CD4-positive, alpha-beta T cell treated with Interferon gamma for 1 hour (primary cell): ENCODE results near the gene NCBP1.
"Not testable (repeated sequence)": the region's sequence is repeated elsewhere in the genome, so short reads cannot be mapped to it uniquely, and the experiment has no call there.

Experiments used
- DNase-seq: peaks from one replicate; pipeline ENCODE4 v3.0.0-alpha.2; 2020

NCBP1 gene

GRCh38 chr9:97675655-97676054, 42.0 kb downstream of the NCBP1 start:
- no peak for DNase-seq

- no peak for DNase-seq
These were observed 48.6 kb downstream of the NCBP1 start for GRCh38 chr9:97682242-97682641.

DNA sequence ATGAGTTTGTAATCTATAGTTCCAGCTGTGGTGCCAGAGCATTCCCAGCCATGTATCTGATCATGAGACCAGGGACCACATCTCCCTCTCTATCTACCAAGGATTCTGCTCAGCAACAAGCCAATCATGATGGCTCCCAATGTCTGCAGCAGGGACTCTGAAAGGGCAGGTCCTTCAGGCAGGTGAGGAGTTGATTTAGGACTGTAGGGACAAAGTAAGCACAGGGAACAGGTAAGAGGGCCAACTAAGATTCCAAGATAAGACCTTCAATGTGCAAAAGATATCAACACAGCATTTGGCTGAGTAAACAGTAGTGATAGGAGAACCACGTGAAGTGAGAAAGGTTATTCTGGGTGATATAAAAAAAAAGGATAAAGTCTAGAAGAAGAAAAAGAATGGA, 55.0 kb downstream of the NCBP1 start:
- DNase-seq, result no peak

DNA sequence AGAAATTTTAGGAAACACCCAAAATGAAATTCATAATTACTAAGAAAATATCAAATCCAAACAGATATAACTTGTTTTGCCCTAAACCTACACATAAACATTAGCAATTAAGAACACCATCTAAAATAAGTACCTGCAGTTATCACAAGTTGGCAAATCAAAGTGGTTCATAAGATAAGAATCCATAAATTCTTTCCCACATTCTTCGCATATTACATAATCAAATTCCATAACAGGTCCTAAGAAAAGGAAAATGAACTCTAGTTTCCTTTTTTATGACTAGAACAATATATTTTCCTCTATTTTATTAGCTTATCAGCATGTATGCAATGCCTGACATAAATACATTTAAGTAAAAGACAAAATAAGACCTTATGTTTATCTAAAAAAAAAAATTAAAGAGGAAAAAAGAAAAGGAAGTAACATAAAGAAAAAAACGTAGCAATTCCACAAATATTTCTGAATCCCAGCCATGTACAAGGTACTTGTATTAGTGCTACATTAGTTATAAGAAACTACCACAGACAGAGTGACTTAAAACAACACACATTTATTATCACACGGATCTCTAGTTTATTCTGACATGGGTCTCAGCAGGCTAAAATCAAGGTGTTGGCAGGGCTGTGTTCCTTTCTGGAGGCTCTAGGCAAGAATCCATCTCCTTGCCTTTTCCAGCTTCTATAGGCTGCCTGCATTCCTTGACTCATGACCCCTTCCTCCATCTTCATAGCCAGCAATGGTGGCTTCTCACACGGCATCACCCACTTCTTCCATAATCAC, 56.0 kb downstream of the NCBP1 start:
- no peak for DNase-seq

- DNase-seq, result no peak
These were observed 61.1 kb downstream of the NCBP1 start for GRCh38 chr9:97694769-97695168.

DNA sequence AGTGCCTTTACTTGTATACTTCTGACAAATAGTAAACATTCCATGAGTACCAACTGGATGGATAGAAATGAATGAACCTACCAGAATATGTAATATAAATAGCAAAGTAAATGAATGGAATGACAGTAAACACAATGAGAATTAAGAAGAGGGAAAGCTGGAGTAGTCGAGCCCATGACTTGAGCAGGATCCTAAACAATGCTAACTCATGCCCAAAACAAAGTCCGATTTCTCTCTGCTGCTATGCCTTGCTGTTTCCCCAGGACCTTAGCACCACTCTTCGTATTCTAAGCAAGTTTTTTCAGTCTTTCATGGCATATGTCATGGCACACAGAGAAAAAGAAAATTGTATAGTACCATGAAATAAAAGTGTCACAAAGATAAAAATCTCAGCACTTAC, 61.8 kb downstream of the NCBP1 start:
- no peak for DNase-seq

- no peak for DNase-seq
These were observed 62.6 kb downstream of the NCBP1 start for GRCh38 chr9:97695995-97696802.

- DNase-seq, result peak; percentile 98
These were observed 63.4 kb downstream of the NCBP1 start, which contains the start of gene XPA for GRCh38 chr9:97696803-97697601. XPA (minus strand) TSS chr9:97697340; CDS start chr9:97697292, 48 bp downstream.

GRCh38 chr9:97697837-97698236, 64.2 kb downstream of the NCBP1 start:
- DNase-seq, result no peak

- no peak for DNase-seq
These were observed 65.2 kb downstream of the NCBP1 start for GRCh38 chr9:97698865-97699264.

DNA sequence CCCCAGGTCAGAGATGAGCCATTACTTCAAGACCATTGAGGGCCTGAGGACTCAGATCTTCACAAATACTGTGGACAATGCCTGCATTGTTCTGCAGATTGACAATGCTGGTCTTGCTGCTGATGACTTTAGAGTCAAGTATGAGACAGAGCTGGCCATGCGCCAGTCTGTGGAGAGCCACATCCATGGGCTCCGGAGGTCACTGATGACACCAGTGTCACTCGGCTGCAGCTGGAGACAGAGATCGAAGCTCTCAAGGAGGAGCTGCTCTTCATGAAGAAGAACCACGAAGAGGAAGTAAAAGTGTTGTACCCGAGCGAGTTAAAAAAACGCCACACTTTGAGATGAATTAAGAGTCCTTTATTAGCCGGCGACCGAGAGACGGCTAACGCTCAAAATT, 65.7 kb downstream of the NCBP1 start:
- DNase-seq, result not testable (repeated sequence)

- not testable (repeated sequence) for DNase-seq
These were observed 66.2 kb downstream of the NCBP1 start for GRCh38 chr9:97699824-97700223.

DNA sequence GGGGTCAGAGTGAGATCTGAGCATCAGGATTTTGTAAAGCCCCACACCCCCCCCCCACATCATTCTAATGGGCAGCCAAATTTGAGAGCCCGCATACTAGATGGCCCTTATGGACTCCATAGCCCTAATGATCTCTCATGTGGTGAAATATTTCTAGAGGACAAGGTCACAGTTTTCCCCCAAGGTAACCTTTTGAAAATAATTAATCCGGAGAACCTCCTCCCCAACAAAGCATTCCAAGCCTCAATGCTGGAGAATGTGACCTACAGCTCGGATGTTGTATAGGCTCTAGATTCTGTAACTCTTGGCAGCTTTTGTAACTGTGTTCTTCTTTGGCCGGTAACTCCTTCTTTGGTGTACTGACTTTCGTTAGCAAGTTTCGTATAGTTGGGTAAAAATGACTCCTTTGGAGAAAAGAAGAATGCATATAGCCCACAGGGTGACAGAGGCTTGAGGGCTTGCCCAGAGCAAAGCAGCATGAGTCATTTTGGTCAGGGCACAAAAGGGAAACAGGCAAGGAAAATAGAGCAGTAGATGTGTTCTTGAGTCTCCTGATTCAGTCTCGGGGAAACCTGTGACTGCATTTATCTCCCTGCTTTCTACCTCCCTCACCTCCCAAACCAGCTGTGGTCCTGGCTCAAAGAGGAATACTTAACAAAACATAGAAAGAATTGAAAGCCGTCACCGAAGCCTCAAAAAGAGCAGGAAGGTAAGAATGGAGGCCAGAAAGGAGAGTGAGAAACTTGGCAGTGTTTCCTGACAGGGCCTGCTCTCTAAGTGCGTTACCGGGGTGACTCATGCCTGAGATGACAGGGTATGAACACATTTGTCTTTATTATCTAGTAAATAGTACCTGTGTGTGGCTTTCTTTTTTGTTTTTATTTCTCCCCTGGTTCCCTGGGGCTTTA, 70.1 kb downstream of the NCBP1 start:
- DNase-seq, result no peak

- no peak for DNase-seq
These were observed 70.7 kb downstream of the NCBP1 start for GRCh38 chr9:97704345-97704677.

DNA sequence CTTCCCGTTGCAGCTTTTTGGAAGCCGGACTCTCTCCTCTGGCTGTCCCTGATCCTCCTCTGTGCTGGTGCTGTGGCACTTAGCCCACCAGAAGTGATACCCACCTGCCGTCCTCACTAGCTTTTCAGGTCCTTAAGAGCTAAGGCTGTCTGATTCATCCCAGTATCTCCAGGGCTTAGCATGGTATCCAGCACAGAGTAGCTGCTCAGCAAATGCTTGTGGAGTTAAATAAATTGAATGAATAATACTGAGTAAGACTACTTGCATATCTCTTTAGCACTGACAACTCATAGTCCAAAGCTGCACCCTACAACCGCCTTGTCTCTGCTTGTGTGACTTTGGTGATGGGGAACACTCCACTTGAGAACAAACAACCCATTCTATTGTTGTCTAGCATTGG, 71.2 kb downstream of the NCBP1 start:
- DNase-seq, result no peak

DNA sequence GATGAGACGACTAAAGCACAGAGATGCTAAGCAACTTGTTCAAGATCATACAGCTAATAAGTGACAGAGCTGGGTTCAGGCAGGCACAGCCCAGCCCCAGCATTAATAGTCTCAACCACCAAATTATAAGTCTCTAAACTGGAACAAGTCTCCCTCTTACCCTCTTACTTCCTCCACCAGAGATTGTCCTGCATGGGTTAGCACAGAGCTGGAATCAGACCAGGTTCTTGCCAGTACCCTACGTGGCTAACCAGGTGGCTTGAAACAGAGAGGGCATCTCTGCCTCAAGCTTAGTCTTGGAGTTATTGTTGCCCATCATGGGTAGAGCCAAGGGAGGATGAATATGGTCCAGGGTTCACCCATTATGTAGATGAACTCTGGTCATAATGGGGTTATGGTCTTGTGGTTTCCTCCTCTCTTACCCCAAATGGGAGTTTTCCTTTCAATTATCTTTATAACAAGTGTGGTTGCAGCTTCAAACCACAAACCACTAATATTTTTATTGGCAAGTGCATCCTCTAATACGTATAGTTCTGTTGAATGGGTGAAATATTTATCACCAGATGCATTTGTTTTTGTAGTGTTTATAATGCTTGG, 71.8 kb downstream of the NCBP1 start:
- DNase-seq, result no peak

- no peak for DNase-seq
These were observed 72.6 kb downstream of the NCBP1 start for GRCh38 chr9:97706246-97706645.

- peak; percentile 53 for DNase-seq
These were observed 77.0 kb downstream of the NCBP1 start for GRCh38 chr9:97710356-97711222.

DNA sequence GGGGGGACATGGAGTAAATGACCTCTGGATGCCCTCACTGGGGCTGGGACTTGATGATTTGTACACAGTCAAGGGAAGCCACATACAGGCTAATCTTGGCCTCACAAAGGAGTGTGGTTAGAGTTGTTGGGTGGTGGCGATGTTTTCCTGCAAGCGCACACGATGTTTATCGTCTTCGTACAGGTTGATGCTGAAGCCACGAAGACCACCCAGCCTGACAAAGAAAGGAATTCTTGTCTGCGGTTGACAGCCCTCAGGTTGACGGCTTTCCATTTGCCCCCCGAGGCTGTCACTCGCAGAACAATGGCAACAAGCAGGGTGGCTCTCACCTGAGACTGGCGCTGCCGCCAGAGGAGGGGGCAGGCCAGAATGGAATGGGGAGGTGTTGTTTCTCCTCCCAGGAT, 77.6 kb downstream of the NCBP1 start:
- no peak for DNase-seq

DNA sequence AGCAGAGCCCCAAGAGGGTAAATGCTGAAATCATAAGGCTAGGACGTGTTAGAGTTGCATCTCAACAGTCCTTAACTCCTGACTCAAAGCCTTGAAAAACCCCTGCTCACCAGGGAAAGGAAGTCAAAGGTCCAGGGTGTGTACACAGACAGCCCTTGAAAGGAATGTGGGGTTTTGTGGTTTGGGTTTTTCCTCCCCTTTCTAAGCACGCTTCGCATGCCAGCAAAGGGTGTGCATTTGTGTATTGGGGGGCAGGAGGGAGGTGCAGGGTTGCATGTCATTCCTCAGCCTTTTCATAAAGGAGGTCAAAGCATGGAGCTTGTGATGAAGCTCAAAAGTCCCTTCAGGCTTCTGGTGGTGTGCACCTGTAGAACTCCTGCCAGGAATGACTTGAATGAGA, 80.8 kb downstream of the NCBP1 start:
- no peak for DNase-seq

DNA sequence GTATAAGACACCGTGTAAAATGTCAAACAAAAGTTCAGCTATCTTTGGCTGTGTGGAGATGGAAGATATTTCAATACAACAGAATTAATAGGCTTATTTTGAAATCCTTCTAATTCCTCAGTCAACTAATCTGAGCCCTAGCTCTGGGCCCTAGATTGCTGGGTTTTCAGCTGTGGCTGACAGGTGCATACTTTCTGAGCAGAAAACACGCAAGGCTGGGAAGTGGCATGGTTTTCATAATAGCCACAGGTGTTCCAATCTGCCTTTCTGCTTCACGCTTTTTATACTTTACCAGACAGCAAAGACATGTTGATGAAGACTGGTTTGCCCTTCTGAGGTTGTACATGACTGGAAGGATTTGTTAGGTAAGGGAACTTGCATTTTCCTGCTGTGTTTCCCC, 84.2 kb downstream of the NCBP1 start:
- no peak for DNase-seq
